Colonic mucosa (tissue), 4 donors: Measurements from ENCODE around the gene FAM98C. TPM values are rescaled to one million over a fixed set of nuclear protein-coding genes. Genes with fewer than 3 reads are reported as not detected.
A peak's percentile ranks its signal among the peaks of the same experiment; 100 is the strongest.

ENCODE experiments used
- DNase-seq: peaks from one replicate; pipeline ENCODE4 v3.0.0-alpha.2; 2020
- H3K27ac ChIP-seq: fragments of 200-600 bp; one replicate; pipeline ENCODE4 v1.8.0; 2021
- H3K27me3 ChIP-seq: fragments of 200-600 bp; one replicate; pipeline ENCODE4 v1.8.0; 2021
- H3K36me3 ChIP-seq: fragments of 200-600 bp; one replicate; pipeline ENCODE4 v1.8.0; 2021
- H3K4me1 ChIP-seq: fragments of 200-600 bp; one replicate; pipeline ENCODE4 v1.8.0; 2021; ENCODE audit warnings: mild to moderate bottlenecking
- H3K4me3 ChIP-seq: fragments of 200-600 bp; one replicate; pipeline ENCODE4 v1.8.0; 2021
- H3K9ac ChIP-seq, 2 donors: one replicate each; pipeline ENCODE4 v1.7.0; 2013; ENCODE audit warnings: control low read depth in 2 of 2, low read depth in 2 of 2, low read length in 2 of 2
- H3K9me3 ChIP-seq: fragments of 200-600 bp; one replicate; pipeline ENCODE4 v1.8.0; 2021
- CTCF ChIP-seq: fragments of 200-600 bp; IDR thresholded peaks from one replicate; pipeline ENCODE4 v1.8.0; 2022; ENCODE audit warnings: antibody characterized with exemption, mild to moderate bottlenecking
- intact Hi-C: fragments of 100-400 bp; cut with DNase I; formaldehyde crosslinking; loops from one replicate; pipeline ENCODE4 v1.14.1; 2022
- total RNA-seq, 2 donors: library from RNA; stranded (reverse); fragmentation: NEBNext Ultra II Directional in 1 of 2; extraction: Animal tissue kit (Norgen Biotek cat#: 25700) in 1 of 2; gene quantifications; one replicate each; pipeline ENCODE4 v1.2.1, GENCODE V29; 2021
- donor health status: healthy.
- donor health status: DM: no; HTN: no; CAD: no.
- donor health status: DM: no; HTN: no; CAD: no.

FAM98C gene
- total RNA-seq, 2 donors from 2014 or later: 31.4 to 35.4 TPM

- Histone ChIP-seq H3K4me1 (peaks cover 7% of the 10 kb centered on the region), H3K27me3 (peaks cover 8% of the 10 kb centered on the region), H3K27ac (no peak overlapping the region), H3K9ac (no peak overlapping the region), H3K9me3 (no peaks in the 10 kb centered on the region), H3K36me3 (no peaks in the 10 kb centered on the region), H3K4me3 (no peak overlapping the region)
- intact Hi-C loops: loop anchor here (10.0 kb wide), 1 partner anchor 214 kb away; the partner anchor contains the start of genes EIF3K and MAP4K1
- TF ChIP-seq CTCF: no peak
- DNase-seq: no peak
These were observed 2.5 kb upstream of the FAM98C start for GRCh38 chr19:38400361-38400760.

DNA sequence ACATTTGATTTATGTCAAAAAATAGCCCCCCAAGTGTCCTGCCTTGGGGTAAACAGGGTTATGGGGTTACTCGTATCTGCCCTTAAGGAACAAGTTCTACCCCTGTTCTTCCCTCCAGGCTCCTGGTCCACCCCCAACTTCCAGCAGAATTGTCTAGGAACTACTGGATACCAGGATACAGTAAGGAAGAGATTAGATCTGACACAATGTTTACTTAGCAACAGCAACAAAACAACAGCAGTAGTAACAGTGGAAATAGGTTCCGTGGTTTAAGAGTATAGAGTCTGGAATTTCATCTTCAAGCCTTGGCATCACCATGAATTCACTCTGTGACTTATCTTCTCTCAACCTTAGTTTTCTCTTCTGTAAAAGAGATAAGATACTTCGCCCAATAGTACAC, 1.7 kb upstream of the FAM98C start:
- H3K36me3 ChIP-seq: no peaks in the 10 kb centered on the region
- no peak overlapping the region for H3K27ac ChIP-seq
- intact Hi-C loops: loop anchor here (10.0 kb wide), 1 partner anchor 214 kb away; the partner anchor contains the start of genes EIF3K and MAP4K1
- H3K9me3 ChIP-seq: no peaks in the 10 kb centered on the region
- DNase-seq: no peak
- peaks cover under 1% of the 10 kb centered on the region for H3K27me3 ChIP-seq
- TF ChIP-seq CTCF: no peak
- peaks cover 7% of the 10 kb centered on the region for H3K4me1 ChIP-seq
- no peak overlapping the region for H3K4me3 ChIP-seq
- no peak overlapping the region for H3K9ac ChIP-seq

- H3K9me3 ChIP-seq: no peaks in the 10 kb centered on the region
- H3K36me3 ChIP-seq: no peaks in the 10 kb centered on the region
- peak overlapping the region; percentile 84 for H3K27ac ChIP-seq
- H3K4me1 ChIP-seq: peaks cover 7% of the 10 kb centered on the region
- no peak for DNase-seq
- H3K4me3 ChIP-seq: peak overlapping the region; percentile 97
- intact Hi-C loops: loop anchor here (10.0 kb wide), 1 partner anchor 212 kb away; the partner anchor contains the start of genes EIF3K and MAP4K1
- no peaks in the 10 kb centered on the region for H3K27me3 ChIP-seq
- peak overlapping the region; percentile 8 to 26 for H3K9ac ChIP-seq
- TF ChIP-seq CTCF: no peak
These were observed 298 bp upstream of the FAM98C start for GRCh38 chr19:38402623-38402966.

DNA sequence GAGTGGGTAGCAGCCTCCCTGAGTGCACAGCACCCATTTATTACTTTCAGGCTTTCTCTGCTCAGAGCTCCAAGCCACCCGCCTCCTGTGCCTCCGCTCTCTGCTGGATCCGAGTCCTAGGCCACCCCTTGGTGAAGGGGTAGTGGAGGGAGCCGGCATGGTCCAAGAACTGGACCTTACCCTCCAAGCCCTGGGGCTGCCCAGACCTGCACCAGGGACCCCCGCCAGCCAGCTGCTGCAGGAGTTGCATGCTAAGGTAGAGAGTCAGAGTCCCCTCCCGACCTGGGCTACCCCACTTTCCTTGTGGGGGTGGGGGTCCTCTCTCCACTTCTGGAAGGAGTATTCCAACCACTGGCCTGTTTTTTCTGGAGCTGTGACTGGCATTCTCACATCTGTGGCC, 2.0 kb downstream of the FAM98C start:
- intact Hi-C loops: loop anchor here (10.0 kb wide), 1 partner anchor 210 kb away; the partner anchor contains the start of genes EIF3K and MAP4K1
- peaks cover 7% of the 10 kb centered on the region for H3K4me1 ChIP-seq
- H3K9ac ChIP-seq: peak overlapping the region in 1 of 2 donors; percentile 35
- DNase-seq: no peak
- H3K4me3 ChIP-seq: no peak overlapping the region
- no peak overlapping the region for H3K27ac ChIP-seq
- H3K36me3 ChIP-seq: no peaks in the 10 kb centered on the region
- H3K9me3 ChIP-seq: no peaks in the 10 kb centered on the region
- TF ChIP-seq CTCF: no peak
- no peaks in the 10 kb centered on the region for H3K27me3 ChIP-seq

- DNase-seq: no peak
- intact Hi-C loops: loop anchor here (10.0 kb wide), 1 partner anchor 210 kb away; the partner anchor contains the start of genes EIF3K and MAP4K1
- no peak for TF ChIP-seq CTCF
These were observed 2.4 kb downstream of the FAM98C start for GRCh38 chr19:38405276-38405675.

More at GRCh38 chr19:38405276-38405675, 2.4 kb downstream of the FAM98C start:
- Histone ChIP-seq H3K9ac (no peak overlapping the region), H3K9me3 (no peaks in the 10 kb centered on the region), H3K27me3 (no peaks in the 10 kb centered on the region), H3K36me3 (no peaks in the 10 kb centered on the region), H3K27ac (no peak overlapping the region), H3K4me1 (peaks cover 7% of the 10 kb centered on the region), H3K4me3 (no peak overlapping the region)
